Left ventricle myocardium inferior (tissue), 1 donor: ENCODE results near the gene HLTF. TPM values are rescaled to one million over a fixed set of nuclear protein-coding genes. Genes with fewer than 3 reads are reported as not detected.

Experiments used
- DNase-seq: peaks from one replicate; pipeline ENCODE4 v3.0.0-alpha.2; 2020
- H3K27ac ChIP-seq: fragments of 200-600 bp; replicated peaks from 2 replicates; pipeline ENCODE4 v1.8.0; 2021
- H3K27me3 ChIP-seq: fragments of 200-600 bp; 2 replicates; pipeline ENCODE4 v1.8.0; 2021; ENCODE audit warnings: low read depth
- H3K36me3 ChIP-seq: fragments of 200-600 bp; 2 replicates; pipeline ENCODE4 v1.8.0; 2021
- H3K4me1 ChIP-seq: fragments of 200-600 bp; 2 replicates; pipeline ENCODE4 v1.8.0; 2021
- H3K4me3 ChIP-seq: fragments of 200-600 bp; 2 replicates; pipeline ENCODE4 v1.8.0; 2021; ENCODE audit warnings: mild to moderate bottlenecking, moderate library complexity
- H3K9me3 ChIP-seq: fragments of 200-600 bp; replicated peaks from 2 replicates; pipeline ENCODE4 v1.8.0; 2021
- intact Hi-C: fragments of 100-400 bp; cut with micrococcal nuclease; formaldehyde crosslinking; loops from one replicate; pipeline ENCODE4 v1.11.0; 2022
- total RNA-seq: library from RNA; stranded (reverse); fragmentation: NEBNext Ultra II Directional; extraction: Animal tissue kit (Norgen Biotek cat#: 25700); gene quantifications from one replicate; pipeline ENCODE4 v1.2.1, GENCODE V29; 2021
- TF ChIP-seq, protein P1 (sequence below): fragments of 200-600 bp; IDR thresholded peaks from 2 replicates; pipeline ENCODE4 v1.8.0; 2021; ENCODE audit warnings: antibody characterized with exemption, mild to moderate bottlenecking, borderline replicate concordance
- donor health status: DM: no; HTN: yes; CAD: no; lungs with severe emphysema.

HLTF gene
- total RNA-seq, 1 donor from 2014 or later = 27.4 TPM

GRCh38 chr3:149085828-149086231 lies 503 bp downstream of the HLTF start:
- intact Hi-C loops = no loop called here
- H3K4me1 ChIP-seq = peaks cover 24% of the 10 kb centered on the region
- DNase-seq = no peak
- TF ChIP-seq, protein P1, sequence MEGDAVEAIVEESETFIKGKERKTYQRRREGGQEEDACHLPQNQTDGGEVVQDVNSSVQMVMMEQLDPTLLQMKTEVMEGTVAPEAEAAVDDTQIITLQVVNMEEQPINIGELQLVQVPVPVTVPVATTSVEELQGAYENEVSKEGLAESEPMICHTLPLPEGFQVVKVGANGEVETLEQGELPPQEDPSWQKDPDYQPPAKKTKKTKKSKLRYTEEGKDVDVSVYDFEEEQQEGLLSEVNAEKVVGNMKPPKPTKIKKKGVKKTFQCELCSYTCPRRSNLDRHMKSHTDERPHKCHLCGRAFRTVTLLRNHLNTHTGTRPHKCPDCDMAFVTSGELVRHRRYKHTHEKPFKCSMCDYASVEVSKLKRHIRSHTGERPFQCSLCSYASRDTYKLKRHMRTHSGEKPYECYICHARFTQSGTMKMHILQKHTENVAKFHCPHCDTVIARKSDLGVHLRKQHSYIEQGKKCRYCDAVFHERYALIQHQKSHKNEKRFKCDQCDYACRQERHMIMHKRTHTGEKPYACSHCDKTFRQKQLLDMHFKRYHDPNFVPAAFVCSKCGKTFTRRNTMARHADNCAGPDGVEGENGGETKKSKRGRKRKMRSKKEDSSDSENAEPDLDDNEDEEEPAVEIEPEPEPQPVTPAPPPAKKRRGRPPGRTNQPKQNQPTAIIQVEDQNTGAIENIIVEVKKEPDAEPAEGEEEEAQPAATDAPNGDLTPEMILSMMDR = no peak
- H3K9me3 ChIP-seq = no peaks in the 10 kb centered on the region
- H3K36me3 ChIP-seq = peaks cover 16% of the 10 kb centered on the region
- no peaks in the 10 kb centered on the region for H3K27me3 ChIP-seq
- peak overlapping the region; percentile 83 for H3K4me3 ChIP-seq
- peak overlapping the region; percentile 85 for H3K27ac ChIP-seq

- H3K36me3 ChIP-seq = peaks cover 16% of the 10 kb centered on the region
- H3K27me3 ChIP-seq = no peaks in the 10 kb centered on the region
- H3K27ac ChIP-seq = no peak overlapping the region
- H3K4me3 ChIP-seq = no peak overlapping the region
- TF ChIP-seq, protein P1 = no peak
- H3K4me1 ChIP-seq = peaks cover 23% of the 10 kb centered on the region
- intact Hi-C loops = no loop called here
- H3K9me3 ChIP-seq = no peaks in the 10 kb centered on the region
- DNase-seq = no peak
Observed at GRCh38 chr3:149081772-149082171, 4.6 kb downstream of the HLTF start.

- TF ChIP-seq, protein P1 = no peak
- Histone ChIP-seq H3K4me1 (peaks cover 15% of the 10 kb centered on the region), H3K27ac (no peak overlapping the region), H3K27me3 (no peaks in the 10 kb centered on the region), H3K4me3 (no peak overlapping the region), H3K9me3 (no peaks in the 10 kb centered on the region), H3K36me3 (peaks cover 16% of the 10 kb centered on the region)
- intact Hi-C loops = no loop called here
- DNase-seq = no peak
Observed at GRCh38 chr3:149080699-149081091, 5.6 kb downstream of the HLTF start.

GRCh38 chr3:149080011-149080698 lies 6.2 kb downstream of the HLTF start:
- Histone ChIP-seq H3K36me3 (peaks cover 20% of the 10 kb centered on the region), H3K27me3 (no peaks in the 10 kb centered on the region), H3K27ac (no peak overlapping the region), H3K4me3 (no peak overlapping the region), H3K9me3 (no peaks in the 10 kb centered on the region), H3K4me1 (peaks cover 9% of the 10 kb centered on the region)
- DNase-seq = no peak
- TF ChIP-seq, protein P1 = no peak
- intact Hi-C loops = no loop called here

DNA sequence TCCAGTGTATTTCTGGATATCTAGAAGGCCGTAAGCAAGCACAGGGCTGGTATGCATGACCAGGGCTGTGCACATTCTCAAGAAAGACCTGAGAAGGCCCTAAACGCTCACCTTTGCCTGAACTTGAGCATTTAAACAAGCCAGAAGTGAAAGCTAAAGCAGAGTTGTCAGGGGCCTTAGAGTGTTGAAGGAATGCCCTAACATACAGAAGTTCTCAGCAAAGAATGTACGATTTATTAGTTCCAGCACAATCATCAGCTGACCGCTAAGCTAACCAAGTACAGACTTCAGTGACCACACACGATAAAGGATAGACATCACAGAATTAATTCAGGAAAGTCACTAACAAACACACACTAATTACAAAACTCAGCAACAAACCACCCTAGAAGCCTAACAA lies 8.7 kb downstream of the HLTF start:
- DNase-seq = no peak
- Histone ChIP-seq H3K36me3 (peaks cover 28% of the 10 kb centered on the region), H3K27ac (no peak overlapping the region), H3K4me3 (no peak overlapping the region), H3K4me1 (no peaks in the 10 kb centered on the region), H3K27me3 (no peaks in the 10 kb centered on the region), H3K9me3 (no peaks in the 10 kb centered on the region)
- intact Hi-C loops = no loop called here
- TF ChIP-seq, protein P1 = no peak
